Fibroblast of lung (primary cell): ENCODE results near the gene OR13C2.

Experiments used
- CTCF ChIP-seq, 2 donors: IDR thresholded peaks in 1 of 2; conservative IDR thresholded peaks in 1 of 2; 1 replicate in 1 of 2; 2 replicates in 1 of 2; pipeline ENCODE4 v1.5.1; 2011 to 2012; ENCODE audit warnings: low read length in 2 of 2, control low read depth in 1 of 2, inconsistent platforms in 1 of 2, low read depth in 1 of 2, mild to moderate bottlenecking in 1 of 2
- EZH2 ChIP-seq: IDR thresholded peaks from 2 replicates; pipeline ENCODE4 v1.5.1; 2012; ENCODE audit warnings: low read length, control low read depth, mild to moderate bottlenecking; ENCODE audit errors: missing control alignments

- no peak for TF ChIP-seq CTCF (conservative IDR thresholded peaks at IDR 0.05 in 1 of 2, IDR thresholded peaks at IDR 0.05 in 1 of 2; ENCODE audit: low read depth in 1 of 2, low read length in 2 of 2)
- TF ChIP-seq EZH2, result no peak
These were observed 30.0 kb downstream of the OR13C2 start for GRCh38 chr9:104575456-104575855.
